NOMO-1 treated with DMSO at 0.1 percent for 48 hours (cell line): Measurements from ENCODE around the gene INAFM2.

Experiments used
- DNase-seq: peaks from one replicate; lab custom pipeline; 2025; ENCODE audit not compliant: unreplicated experiment; lab: John Stamatoyannopoulos, UW

The INAFM2 gene

GRCh38 chr15:40358471-40359353 lies 35.2 kb downstream of the INAFM2 start:
- DNase-seq, result no peak

- DNase-seq, result no peak
These were observed 36.5 kb downstream of the INAFM2 start for GRCh38 chr15:40360015-40360414.

GRCh38 chr15:40361640-40362039 lies 38.1 kb downstream of the INAFM2 start:
- DNase-seq, result no peak

- DNase-seq, result no peak
These were observed 40.1 kb downstream of the INAFM2 start for GRCh38 chr15:40363611-40364010.

- no peak for DNase-seq
These were observed 40.8 kb downstream of the INAFM2 start for GRCh38 chr15:40364251-40364650.

- no peak for DNase-seq
These were observed 41.5 kb downstream of the INAFM2 start for GRCh38 chr15:40365016-40365415.

GRCh38 chr15:40365624-40366456 lies 42.3 kb downstream of the INAFM2 start:
- DNase-seq, result no peak

GRCh38 chr15:40366457-40367370 lies 43.2 kb downstream of the INAFM2 start:
- no peak for DNase-seq

GRCh38 chr15:40367371-40367685 lies 43.8 kb downstream of the INAFM2 start:
- no peak for DNase-seq

- DNase-seq, result peak; percentile 95
These were observed 44.5 kb downstream of the INAFM2 start for GRCh38 chr15:40367686-40368611.

- DNase-seq, result no peak
These were observed 45.4 kb downstream of the INAFM2 start for GRCh38 chr15:40368719-40369473.

- no peak for DNase-seq
These were observed 46.0 kb downstream of the INAFM2 start for GRCh38 chr15:40369474-40369869.

- DNase-seq, result no peak
These were observed 46.5 kb downstream of the INAFM2 start for GRCh38 chr15:40369971-40370370.

GRCh38 chr15:40372981-40373380 lies 49.5 kb downstream of the INAFM2 start:
- DNase-seq, result no peak
